IMR-90 (cell line): ENCODE measurements around the gene GLB1L.

Source experiments
- CEBPB ChIP-seq: IDR thresholded peaks from 2 replicates; pipeline ENCODE4 v1.6.1; 2012; ENCODE audit warnings: low read depth, low read length, improper control_type of control experiment
- RAD21 ChIP-seq: IDR thresholded peaks from 2 replicates; pipeline ENCODE4 v1.6.1; 2012; ENCODE audit warnings: low read length, improper control_type of control experiment
- RFX5 ChIP-seq: IDR thresholded peaks from 2 replicates; pipeline ENCODE4 v1.8.0; 2012; ENCODE audit warnings: low read depth, mild to moderate bottlenecking, low read length, moderate library complexity
- TF ChIP-seq, protein P1 (sequence below): conservative IDR thresholded peaks from 2 replicates; pipeline ENCODE4 v1.5.1; 2012; ENCODE audit warnings: mild to moderate bottlenecking, low read depth, low read length, improper control_type of control experiment

GRCh38 chr2:219272995-219273394 lies 27.8 kb upstream of the GLB1L start:
- TF ChIP-seq, protein P1, sequence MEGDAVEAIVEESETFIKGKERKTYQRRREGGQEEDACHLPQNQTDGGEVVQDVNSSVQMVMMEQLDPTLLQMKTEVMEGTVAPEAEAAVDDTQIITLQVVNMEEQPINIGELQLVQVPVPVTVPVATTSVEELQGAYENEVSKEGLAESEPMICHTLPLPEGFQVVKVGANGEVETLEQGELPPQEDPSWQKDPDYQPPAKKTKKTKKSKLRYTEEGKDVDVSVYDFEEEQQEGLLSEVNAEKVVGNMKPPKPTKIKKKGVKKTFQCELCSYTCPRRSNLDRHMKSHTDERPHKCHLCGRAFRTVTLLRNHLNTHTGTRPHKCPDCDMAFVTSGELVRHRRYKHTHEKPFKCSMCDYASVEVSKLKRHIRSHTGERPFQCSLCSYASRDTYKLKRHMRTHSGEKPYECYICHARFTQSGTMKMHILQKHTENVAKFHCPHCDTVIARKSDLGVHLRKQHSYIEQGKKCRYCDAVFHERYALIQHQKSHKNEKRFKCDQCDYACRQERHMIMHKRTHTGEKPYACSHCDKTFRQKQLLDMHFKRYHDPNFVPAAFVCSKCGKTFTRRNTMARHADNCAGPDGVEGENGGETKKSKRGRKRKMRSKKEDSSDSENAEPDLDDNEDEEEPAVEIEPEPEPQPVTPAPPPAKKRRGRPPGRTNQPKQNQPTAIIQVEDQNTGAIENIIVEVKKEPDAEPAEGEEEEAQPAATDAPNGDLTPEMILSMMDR, result no peak
- TF ChIP-seq CEBPB (no peak), RFX5 (no peak), RAD21 (no peak)
